Activated CD4-positive, alpha-beta memory T cell treated with anti-CD3 and anti-CD28 coated beads, Interleukin-2, amount 10 ng/mL, durations not matched to agents 7 days and 5 days (primary cell): ENCODE data around the gene USP48. TPM values are rescaled to one million over a fixed set of nuclear protein-coding genes. Genes with fewer than 3 reads are reported as not detected.
"Not testable (repeated sequence)": the region's sequence is repeated elsewhere in the genome, so short reads cannot be mapped to it uniquely, and the experiment has no call there.

ENCODE experiments used
- CTCF ChIA-PET: fragments of 350-600 bp; sonication (Branson Sonifier 250); formaldehyde crosslinking; loops from one replicate; lab custom pipeline; 2021; ENCODE audit warnings: antibody characterized with exemption, inconsistent platforms; lab: Charles Lee
- POLR2A ChIA-PET: fragments of 350-600 bp; sonication (Branson Sonifier 250); formaldehyde crosslinking; loops from one replicate; lab custom pipeline; 2021; ENCODE audit warnings: antibody characterized with exemption; lab: Charles Lee
- DNase-seq: peaks from one replicate; pipeline ENCODE4 v3.0.0-alpha.2; 2020
- H3K27ac Mint-ChIP-seq: one replicate; pipeline ENCODE4 v1.8.0; 2021; ENCODE audit warnings: mild to moderate bottlenecking, mixed read lengths
- H3K27me3 Mint-ChIP-seq: one replicate; pipeline ENCODE4 v1.8.0; 2021; ENCODE audit warnings: mixed read lengths
- H3K36me3 Mint-ChIP-seq: one replicate; pipeline ENCODE4 v1.8.0; 2021; ENCODE audit warnings: low read depth, mixed read lengths
- H3K4me1 Mint-ChIP-seq: one replicate; pipeline ENCODE4 v1.8.0; 2021; ENCODE audit warnings: mixed read lengths
- H3K4me3 Mint-ChIP-seq: one replicate; pipeline ENCODE4 v1.8.0; 2021; ENCODE audit warnings: mild to moderate bottlenecking, mixed read lengths
- H3K9me3 Mint-ChIP-seq: one replicate; pipeline ENCODE4 v1.8.0; 2021; ENCODE audit warnings: mixed read lengths
- total RNA-seq, 2 experiments: library from RNA; stranded (reverse); gene quantifications; one replicate each; pipeline ENCODE4 v1.2.3, GENCODE V29; 2021

Gene USP48
- total RNA-seq, 2 experiments from 2014 or later: 80.1 to 81.8 TPM

- Mint-ChIP-seq H3K4me1 (no peaks in the 10 kb centered on the region), H3K4me3 (no peak overlapping the region), H3K27ac (no peak overlapping the region), H3K9me3 (no peaks in the 10 kb centered on the region), H3K27me3 (no peaks in the 10 kb centered on the region), H3K36me3 (peaks cover 63% of the 10 kb centered on the region)
- no peak for DNase-seq
- ChIA-PET POLR2A (no interaction called here), CTCF (no interaction called here)
These were observed 91.2 kb downstream of the USP48 start for GRCh38 chr1:21691739-21692138.

- ChIA-PET CTCF (no interaction called here), POLR2A (no interaction called here)
- Mint-ChIP-seq H3K4me3 (no peak overlapping the region), H3K27me3 (no peaks in the 10 kb centered on the region), H3K36me3 (peaks cover 70% of the 10 kb centered on the region), H3K4me1 (no peaks in the 10 kb centered on the region), H3K9me3 (no peaks in the 10 kb centered on the region), H3K27ac (no peak overlapping the region)
- DNase-seq: no peak
These were observed 93.1 kb downstream of the USP48 start for GRCh38 chr1:21689661-21690372.

- Mint-ChIP-seq H3K27me3 (no peaks in the 10 kb centered on the region), H3K36me3 (peaks cover 65% of the 10 kb centered on the region), H3K4me3 (no peak overlapping the region), H3K9me3 (no peaks in the 10 kb centered on the region), H3K4me1 (no peaks in the 10 kb centered on the region), H3K27ac (no peak overlapping the region)
- DNase-seq: no peak
- POLR2A ChIA-PET: interaction anchor here (0.6 to 0.9 kb wide), 2 partner anchors 11 to 643 kb away, joined by 3 read pairs; no protein-coding TSS in a partner anchor
- CTCF ChIA-PET: no interaction called here
These were observed 95.8 kb downstream of the USP48 start for GRCh38 chr1:21687081-21687529.

- ChIA-PET POLR2A (no interaction called here), CTCF (no interaction called here)
- Mint-ChIP-seq H3K4me3 (no peak overlapping the region), H3K36me3 (peaks cover 68% of the 10 kb centered on the region), H3K9me3 (no peaks in the 10 kb centered on the region), H3K4me1 (peaks cover 4% of the 10 kb centered on the region), H3K27ac (no peak overlapping the region), H3K27me3 (no peaks in the 10 kb centered on the region)
- DNase-seq: no peak
These were observed 96.8 kb downstream of the USP48 start for GRCh38 chr1:21685946-21686678.

- Mint-ChIP-seq H3K27ac (no peak overlapping the region), H3K9me3 (no peaks in the 10 kb centered on the region), H3K4me1 (peaks cover 4% of the 10 kb centered on the region), H3K36me3 (peaks cover 59% of the 10 kb centered on the region), H3K4me3 (no peak overlapping the region), H3K27me3 (no peaks in the 10 kb centered on the region)
- POLR2A ChIA-PET: no interaction called here
- CTCF ChIA-PET: no interaction called here
- DNase-seq: no peak
These were observed 101.5 kb downstream of the USP48 start for GRCh38 chr1:21681426-21681825.

GRCh38 chr1:21680918-21681317 is 102.0 kb downstream of the USP48 start:
- POLR2A ChIA-PET: no interaction called here
- Mint-ChIP-seq H3K27me3 (no peaks in the 10 kb centered on the region), H3K9me3 (no peaks in the 10 kb centered on the region), H3K4me3 (no peak overlapping the region), H3K4me1 (peaks cover 4% of the 10 kb centered on the region), H3K36me3 (peaks cover 54% of the 10 kb centered on the region), H3K27ac (no peak overlapping the region)
- CTCF ChIA-PET: no interaction called here
- DNase-seq: no peak

GRCh38 chr1:21680381-21680780 is 102.6 kb downstream of the USP48 start:
- no peak for DNase-seq
- CTCF ChIA-PET: no interaction called here
- POLR2A ChIA-PET: no interaction called here
- Mint-ChIP-seq H3K27me3 (no peaks in the 10 kb centered on the region), H3K4me1 (peaks cover 4% of the 10 kb centered on the region), H3K36me3 (peaks cover 50% of the 10 kb centered on the region), H3K4me3 (no peak overlapping the region), H3K9me3 (no peaks in the 10 kb centered on the region), H3K27ac (no peak overlapping the region)

GRCh38 chr1:21677168-21677567 is 105.8 kb downstream of the USP48 start:
- H3K27ac Mint-ChIP-seq: no peak overlapping the region
- no peaks in the 10 kb centered on the region for H3K9me3 Mint-ChIP-seq
- no peak for DNase-seq
- no peaks in the 10 kb centered on the region for H3K27me3 Mint-ChIP-seq
- peaks cover 31% of the 10 kb centered on the region for H3K36me3 Mint-ChIP-seq
- H3K4me3 Mint-ChIP-seq: no peak overlapping the region
- CTCF ChIA-PET: no interaction called here
- POLR2A ChIA-PET: no interaction called here
- H3K4me1 Mint-ChIP-seq: peaks cover 6% of the 10 kb centered on the region

GRCh38 chr1:21674957-21675356 is 108.0 kb downstream of the USP48 start:
- H3K9me3 Mint-ChIP-seq: no peaks in the 10 kb centered on the region
- ChIA-PET POLR2A (no interaction called here), CTCF (no interaction called here)
- no peak overlapping the region for H3K4me3 Mint-ChIP-seq
- peaks cover 18% of the 10 kb centered on the region for H3K36me3 Mint-ChIP-seq
- H3K4me1 Mint-ChIP-seq: peaks cover 2% of the 10 kb centered on the region
- DNase-seq: no peak
- no peak overlapping the region for H3K27ac Mint-ChIP-seq
- H3K27me3 Mint-ChIP-seq: peaks cover 10% of the 10 kb centered on the region

GRCh38 chr1:21673853-21674252 is 109.1 kb downstream of the USP48 start:
- CTCF ChIA-PET, H3K9me3 Mint-ChIP-seq, H3K4me1 Mint-ChIP-seq, H3K36me3 Mint-ChIP-seq, H3K27ac Mint-ChIP-seq, DNase-seq, H3K4me3 Mint-ChIP-seq, POLR2A ChIA-PET: not testable (repeated sequence)
- H3K27me3 Mint-ChIP-seq: peaks cover 17% of the 10 kb centered on the region

GRCh38 chr1:21673277-21673780 is 109.6 kb downstream of the USP48 start:
- H3K4me1 Mint-ChIP-seq: peaks cover 5% of the 10 kb centered on the region

GRCh38 chr1:21672478-21673276 is 110.3 kb downstream of the USP48 start:
- no peak for DNase-seq
- peaks cover 26% of the 10 kb centered on the region for H3K27me3 Mint-ChIP-seq
- no peaks in the 10 kb centered on the region for H3K9me3 Mint-ChIP-seq
- POLR2A ChIA-PET: no interaction called here
- CTCF ChIA-PET: interaction anchor here (1.1 kb wide), 1 partner anchor 13 kb away, joined by 3 read pairs; no protein-coding TSS in a partner anchor
- peaks cover 5% of the 10 kb centered on the region for H3K4me1 Mint-ChIP-seq
- no peak overlapping the region for H3K27ac Mint-ChIP-seq
- no peak overlapping the region for H3K4me3 Mint-ChIP-seq
- peaks cover 3% of the 10 kb centered on the region for H3K36me3 Mint-ChIP-seq

More at GRCh38 chr1:21673277-21673780, 109.6 kb downstream of the USP48 start:
- peaks cover 5% of the 10 kb centered on the region for H3K36me3 Mint-ChIP-seq
- DNase-seq: no peak
- CTCF ChIA-PET: interaction anchor here (1.1 kb wide), 1 partner anchor 14 kb away, joined by 3 read pairs; no protein-coding TSS in a partner anchor
- peaks cover 20% of the 10 kb centered on the region for H3K27me3 Mint-ChIP-seq
- POLR2A ChIA-PET: no interaction called here
- no peak overlapping the region for H3K4me3 Mint-ChIP-seq
- H3K9me3 Mint-ChIP-seq: no peaks in the 10 kb centered on the region
- H3K27ac Mint-ChIP-seq: no peak overlapping the region

- ChIA-PET POLR2A (no interaction called here), CTCF (interaction anchor here (0.6 to 1.1 kb wide), 2 partner anchors 12 to 744 kb away, joined by 3 read pairs; no protein-coding TSS in a partner anchor)
- no peak for DNase-seq
- Mint-ChIP-seq H3K9me3 (no peaks in the 10 kb centered on the region), H3K4me1 (peaks cover 5% of the 10 kb centered on the region), H3K36me3 (no peaks in the 10 kb centered on the region), H3K27ac (no peak overlapping the region), H3K4me3 (no peak overlapping the region), H3K27me3 (peaks cover 31% of the 10 kb centered on the region)
These were observed 111.0 kb downstream of the USP48 start for GRCh38 chr1:21671915-21672314.
